KBM-7 (cell line): ENCODE measurements around the gene ZNF385C.

Experiments used
- DNase-seq: peaks from one replicate; pipeline ENCODE4 v3.0.0-alpha.2; 2015
- in situ Hi-C: fragments of 300-500 bp; cut with MboI; formaldehyde crosslinking; loops from 2 replicates; pipeline ENCODE4 v1.14.3; 2020; ENCODE audit warnings: low sequenced_read_pairs, low pct_unique_long_range_greater_than_20kb, mixed read lengths

Gene ZNF385C

DNA sequence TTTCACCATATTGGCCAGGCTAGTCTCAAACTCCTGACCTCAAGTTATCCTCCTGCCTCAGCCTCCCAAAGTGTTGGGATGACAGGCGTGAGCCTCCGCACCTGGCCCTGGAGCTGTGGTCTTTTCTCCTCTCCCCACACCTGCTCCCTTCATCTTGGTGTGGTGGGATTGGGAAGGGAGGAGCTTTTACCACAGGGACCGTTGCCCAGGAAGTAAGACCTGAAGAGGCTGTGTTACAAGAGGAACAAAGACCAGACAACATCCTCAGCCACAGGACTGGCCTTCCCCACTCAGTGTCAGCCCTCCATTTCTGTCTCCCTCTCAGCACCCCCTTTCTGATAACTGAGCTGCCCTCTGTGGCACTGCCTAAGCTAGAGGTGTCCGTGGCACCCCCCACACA lies 38.5 kb downstream of the ZNF385C start:
- no peak for DNase-seq
- in situ Hi-C loops, result no loop called here

DNA sequence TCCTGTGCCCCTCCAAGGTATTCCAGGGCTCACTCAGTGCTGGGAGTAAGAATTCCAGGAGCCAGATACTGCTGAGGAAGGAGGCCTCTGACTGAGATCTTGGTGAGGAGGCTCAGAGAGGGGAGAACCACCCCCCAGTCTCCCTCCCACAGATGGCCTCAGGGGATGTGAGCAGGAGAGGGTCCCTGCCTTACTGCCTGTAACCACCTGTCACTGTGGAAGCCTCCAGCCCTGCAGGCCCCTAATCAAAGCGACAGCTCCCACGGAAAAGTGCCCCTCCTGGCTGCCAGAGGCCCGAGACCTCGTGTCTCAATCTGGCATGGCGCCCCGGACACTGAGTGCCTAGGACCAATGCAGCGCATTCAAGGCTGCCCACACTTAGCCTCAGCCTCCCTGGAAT lies 40.2 kb downstream of the ZNF385C start:
- in situ Hi-C loops, result no loop called here
- DNase-seq, result no peak

- in situ Hi-C loops, result no loop called here
- no peak for DNase-seq
These were observed 41.6 kb downstream of the ZNF385C start for GRCh38 chr17:42056635-42057034.

GRCh38 chr17:42055496-42055895 lies 42.8 kb downstream of the ZNF385C start:
- in situ Hi-C loops, result no loop called here
- DNase-seq, result no peak

- no peak for DNase-seq
- in situ Hi-C loops, result no loop called here
These were observed 43.2 kb downstream of the ZNF385C start for GRCh38 chr17:42055027-42055426.

DNA sequence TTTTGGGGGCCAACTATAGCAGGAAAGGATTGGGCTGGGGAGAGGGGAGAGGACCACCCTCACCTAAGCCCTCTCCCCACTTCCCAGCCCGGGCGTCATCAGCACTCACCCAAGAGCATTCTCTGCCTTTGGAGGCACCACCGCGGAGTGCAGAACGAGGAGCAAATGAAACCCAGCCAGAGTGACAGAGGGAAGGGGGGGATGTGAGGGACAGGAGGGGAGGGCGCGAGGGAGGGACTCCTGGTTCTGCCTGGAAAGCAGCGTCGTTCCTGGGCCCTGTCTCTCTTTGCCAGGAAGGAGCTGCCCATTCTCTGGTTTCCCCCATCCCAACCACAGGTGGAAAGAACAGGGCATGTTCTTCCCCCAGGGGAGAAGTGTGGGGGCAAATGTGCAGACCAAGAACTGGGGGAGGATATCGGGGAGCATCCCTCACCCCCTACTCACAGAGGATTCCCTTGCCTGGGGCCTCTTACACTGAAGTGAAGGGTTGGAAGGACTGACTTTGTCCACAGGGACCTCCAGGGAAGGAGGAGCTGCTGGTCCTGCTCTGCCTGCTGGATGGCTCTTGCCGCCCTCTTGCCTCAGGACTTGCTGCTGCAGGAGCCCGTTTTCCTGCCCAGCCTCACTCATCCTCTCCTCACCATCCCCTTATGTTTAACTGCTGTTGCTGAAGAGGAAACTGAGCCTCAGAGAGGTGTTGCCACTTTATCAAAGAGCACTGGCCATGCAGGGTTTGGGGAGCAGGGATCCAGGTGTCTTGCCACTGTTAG lies 44.4 kb downstream of the ZNF385C start:
- no peak for DNase-seq
- in situ Hi-C loops, result no loop called here

DNA sequence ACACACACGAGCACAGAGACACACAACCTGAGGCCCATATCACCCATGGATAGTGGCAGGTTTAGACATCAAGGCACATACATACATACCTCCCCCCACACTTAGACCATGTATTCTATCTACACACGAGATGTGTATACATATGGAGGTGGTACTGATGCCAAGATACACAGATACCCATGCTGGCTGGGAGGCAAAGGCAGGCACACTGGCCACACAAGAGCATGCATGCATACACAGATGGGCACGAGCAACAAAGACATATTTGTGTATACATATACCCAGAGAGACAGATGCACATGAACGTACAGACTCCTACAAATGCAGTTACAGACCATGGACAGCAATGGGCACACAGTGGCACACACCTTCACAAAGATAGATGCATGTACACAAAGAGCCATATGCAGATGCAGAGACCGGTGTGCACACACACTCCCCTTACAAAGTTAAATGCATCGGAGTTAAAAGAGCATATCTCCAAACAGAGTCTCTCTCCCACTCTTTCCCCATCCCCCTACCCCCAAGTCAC lies 45.9 kb downstream of the ZNF385C start:
- in situ Hi-C loops, result no loop called here
- DNase-seq, result no peak

GRCh38 chr17:42051645-42052044 lies 46.6 kb downstream of the ZNF385C start:
- DNase-seq, result no peak
- in situ Hi-C loops, result no loop called here

DNA sequence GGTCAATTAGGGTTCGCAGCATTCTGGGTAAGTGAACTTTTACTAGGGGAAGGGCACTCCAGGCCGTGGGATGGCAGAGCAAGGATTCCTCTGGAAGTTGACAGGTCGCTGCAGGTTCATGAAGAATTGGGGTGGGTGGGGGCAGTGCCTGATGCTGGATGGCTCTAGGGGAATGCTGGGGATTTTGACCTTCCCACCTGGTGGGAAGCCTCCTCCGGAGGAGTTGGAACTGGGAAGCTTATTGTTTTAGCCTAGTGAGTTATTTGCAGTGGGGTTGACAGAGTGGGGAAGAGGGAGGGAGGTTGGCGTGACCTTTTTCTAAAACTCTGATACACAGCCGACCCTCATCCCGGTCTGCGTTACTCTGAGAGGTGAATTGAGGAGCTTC lies 47.3 kb downstream of the ZNF385C start:
- DNase-seq, result no peak
- in situ Hi-C loops, result no loop called here

GRCh38 chr17:42050393-42051012 lies 47.8 kb downstream of the ZNF385C start, which contains the start of gene C17orf113:
Gene C17orf113, minus strand, starts transcription at chr17:42050601. Its CDS starts 7,225 bp downstream, at chr17:42043376.
- DNase-seq, result peak; percentile 46
- in situ Hi-C loops, result no loop called here

DNA sequence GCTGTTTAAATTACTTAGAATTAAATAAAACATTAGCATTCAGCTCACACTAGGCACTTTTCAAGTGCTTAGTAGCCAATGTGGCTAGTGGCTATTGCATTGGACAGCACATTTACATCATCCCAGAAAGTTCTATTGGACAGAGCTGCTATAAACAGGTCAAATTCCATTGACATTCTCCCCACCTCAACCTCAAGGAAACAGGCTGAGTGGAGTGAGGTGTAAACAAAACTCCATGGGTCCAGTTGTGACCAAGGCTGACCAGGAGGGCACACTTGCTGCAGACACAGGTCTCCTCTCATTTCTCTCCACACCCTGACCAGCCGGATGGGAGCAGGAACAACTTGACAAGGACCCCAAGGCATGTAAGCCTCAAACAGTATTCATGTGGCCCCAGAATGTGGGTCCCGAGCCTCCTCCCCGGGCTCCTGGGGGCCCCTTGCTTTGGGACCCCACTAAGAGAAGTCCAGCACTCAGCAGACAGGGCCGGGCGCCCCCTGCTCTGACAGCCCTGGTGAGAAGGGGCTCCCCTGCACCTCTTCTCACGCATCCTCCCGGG lies 48.4 kb downstream of the ZNF385C start:
- no peak for DNase-seq
- in situ Hi-C loops, result no loop called here

GRCh38 chr17:42047343-42047742 lies 50.9 kb downstream of the ZNF385C start:
- in situ Hi-C loops, result no loop called here
- no peak for DNase-seq

DNA sequence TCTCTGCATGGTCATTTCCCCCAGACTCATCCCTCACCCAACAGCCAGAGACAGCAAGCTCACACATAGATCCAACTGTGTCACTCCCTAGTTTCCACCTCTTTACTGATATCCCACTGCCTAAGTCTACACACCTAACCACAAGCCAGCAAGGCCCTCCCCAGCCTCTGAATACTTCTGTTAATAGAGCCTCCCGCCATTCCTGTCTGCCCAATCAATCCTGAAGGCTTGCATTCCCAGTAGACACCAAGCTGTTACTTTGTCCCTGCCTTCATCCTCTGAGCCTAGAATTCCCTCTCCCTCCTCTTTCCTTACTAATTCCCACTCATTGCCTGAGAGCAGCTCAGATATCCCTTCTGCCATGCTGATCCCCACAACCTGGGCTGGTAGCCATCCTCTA lies 52.6 kb downstream of the ZNF385C start:
- no peak for DNase-seq
- in situ Hi-C loops, result no loop called here

DNA sequence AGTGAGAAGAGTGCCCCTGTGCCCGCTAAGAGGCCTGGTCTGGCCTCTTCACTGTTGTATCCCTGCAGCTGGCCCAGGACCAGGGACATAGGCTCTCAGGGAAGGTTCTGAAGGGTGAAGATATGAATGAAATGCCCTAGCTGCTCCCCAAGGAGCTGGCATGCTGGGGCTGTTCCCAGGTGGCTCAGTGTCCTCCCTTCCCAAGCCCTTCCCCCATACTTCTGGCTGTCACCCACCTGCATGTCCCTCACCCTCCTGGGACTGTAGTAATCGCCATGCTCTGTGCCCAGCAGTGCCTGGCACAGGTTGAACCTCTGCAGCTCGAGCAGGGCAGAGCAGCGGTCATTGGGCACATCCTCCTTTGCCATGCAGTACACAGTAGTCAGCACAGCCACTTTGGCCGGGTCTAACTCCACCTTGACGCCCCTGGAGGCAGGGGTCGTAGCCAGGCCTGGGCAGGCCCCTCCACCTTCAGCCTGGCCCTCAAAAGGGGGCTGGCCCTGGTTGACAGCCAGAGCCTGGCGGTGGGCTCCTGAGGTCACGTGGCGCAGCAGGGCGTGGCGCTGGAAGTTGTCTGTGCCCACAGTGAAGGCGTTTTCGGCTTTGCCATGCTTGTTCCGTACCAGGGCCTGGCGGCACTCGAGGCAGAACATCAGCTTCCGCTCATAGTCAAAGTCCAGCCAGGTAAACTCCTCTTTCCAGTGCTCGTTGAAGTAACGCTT lies 55.5 kb downstream of the ZNF385C start:
- in situ Hi-C loops, result no loop called here

GRCh38 chr17:42041619-42042018 lies 56.7 kb downstream of the ZNF385C start:
- DNase-seq, result no peak
- in situ Hi-C loops, result no loop called here

More for the DNA sequence above, 55.5 kb downstream of the ZNF385C start:
- DNase-seq, result no peak

DNA sequence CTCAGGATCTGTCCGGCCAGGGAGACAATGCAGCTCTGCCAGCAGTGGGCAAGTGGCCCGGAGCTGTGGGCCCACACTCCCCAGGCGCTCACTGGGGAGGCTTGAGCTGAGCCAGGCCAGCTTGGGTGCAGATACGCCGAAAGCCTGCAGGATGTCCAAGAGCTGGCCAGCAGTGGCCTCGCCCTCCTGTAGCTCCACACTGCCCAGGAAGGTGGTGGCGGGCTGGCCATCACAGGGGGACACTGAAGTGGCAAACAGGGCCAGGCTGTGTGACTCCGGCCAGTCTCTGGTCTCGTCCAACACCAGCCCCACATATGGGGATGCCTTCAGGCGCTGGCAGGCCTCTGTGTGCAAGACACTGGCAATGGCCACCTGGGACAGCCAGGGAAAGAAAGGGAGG lies 57.5 kb downstream of the ZNF385C start:
- no peak for DNase-seq
- in situ Hi-C loops, result no loop called here

DNA sequence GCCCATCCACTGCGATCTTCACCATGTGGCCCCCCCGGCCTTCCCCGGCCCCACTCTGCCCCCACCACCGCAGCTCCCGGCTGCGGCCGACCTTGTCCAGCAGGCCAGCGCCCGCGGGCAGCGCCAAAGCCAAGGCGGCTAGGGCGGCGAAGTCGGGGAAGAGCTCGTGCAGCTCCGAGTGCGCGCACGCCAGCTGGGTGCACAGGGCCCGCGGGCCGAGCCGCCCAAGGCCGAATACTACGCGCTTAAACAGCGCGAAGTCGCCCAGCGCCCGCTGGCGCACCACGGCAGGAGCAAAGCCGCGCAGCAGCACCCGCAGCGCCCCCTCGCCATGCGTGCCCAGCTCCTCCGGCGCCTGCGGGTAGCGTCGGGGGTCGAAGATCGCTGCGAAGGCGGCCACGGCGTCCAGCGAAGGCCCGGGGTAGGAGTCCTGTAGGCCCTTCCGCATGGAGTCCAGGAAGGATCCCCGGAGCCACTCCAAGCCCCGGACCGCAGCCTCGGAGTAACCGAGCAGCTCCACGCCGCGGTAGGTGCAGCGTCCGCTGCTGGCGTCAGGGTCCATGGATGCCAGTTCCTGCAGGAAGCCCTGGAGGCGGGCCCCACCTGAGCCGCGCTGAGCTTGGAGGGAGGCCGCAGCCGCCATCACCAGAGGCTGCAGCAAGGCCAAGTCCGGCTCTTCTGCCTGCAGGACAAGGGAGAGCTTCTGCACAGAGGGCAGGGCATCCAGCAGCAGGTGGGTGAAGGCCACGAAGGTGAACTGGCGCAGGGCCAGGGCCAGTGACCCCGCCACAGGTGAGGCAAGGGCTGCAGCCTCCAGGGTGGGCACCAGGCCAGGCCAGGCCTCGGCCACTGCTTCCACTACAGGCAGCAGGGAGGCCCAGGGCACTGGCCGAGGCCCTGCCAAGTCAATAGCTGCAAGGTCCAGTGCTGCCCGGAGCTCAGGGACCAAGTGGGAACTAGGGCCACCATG lies 58.2 kb downstream of the ZNF385C start:
- in situ Hi-C loops, result no loop called here
- no peak for DNase-seq

DNA sequence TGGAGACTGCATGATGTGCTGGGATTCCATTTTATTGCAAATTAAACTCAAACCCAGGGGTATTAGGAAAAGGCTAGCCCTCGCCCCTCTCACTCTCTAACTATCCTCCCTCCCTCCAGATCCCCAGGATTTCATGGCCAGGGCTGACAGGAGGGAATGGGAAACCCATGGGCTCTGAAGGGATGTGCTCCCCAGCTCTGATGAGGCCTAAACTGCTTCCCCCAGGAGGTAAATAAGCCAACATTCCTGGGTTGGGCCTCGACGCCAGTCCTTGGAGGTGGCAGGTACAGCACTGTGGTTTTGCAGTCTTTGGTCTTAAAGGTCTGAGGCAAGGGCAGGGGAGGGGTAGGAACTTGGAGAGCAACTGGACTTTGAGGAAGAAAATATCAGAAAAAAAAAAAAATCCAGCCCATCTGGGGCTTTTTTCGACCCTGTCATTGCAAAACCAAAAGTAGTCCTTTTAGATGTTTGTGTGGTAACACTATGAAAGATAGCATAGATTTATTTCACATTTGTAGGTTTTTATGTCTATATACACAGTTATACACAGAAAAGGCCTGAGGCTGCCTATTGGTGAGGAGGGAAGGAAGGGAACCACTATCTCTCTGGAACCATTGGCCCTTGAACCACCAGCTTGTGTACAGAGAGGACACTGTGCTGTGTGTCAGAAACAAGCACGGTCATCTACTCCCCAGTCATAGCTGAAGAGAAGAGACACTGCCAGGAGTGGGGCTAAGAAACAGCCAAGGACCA lies 59.9 kb downstream of the ZNF385C start:
- no peak for DNase-seq
- in situ Hi-C loops, result no loop called here
